Epidermal melanocyte (primary cell): ENCODE data around the gene ITGB7.

ENCODE experiments used
- DNase-seq: peaks from one replicate; pipeline ENCODE4 v3.0.0; 2011; ENCODE audit warnings: low spot score; ENCODE audit not compliant: insufficient read length

Gene ITGB7

DNA sequence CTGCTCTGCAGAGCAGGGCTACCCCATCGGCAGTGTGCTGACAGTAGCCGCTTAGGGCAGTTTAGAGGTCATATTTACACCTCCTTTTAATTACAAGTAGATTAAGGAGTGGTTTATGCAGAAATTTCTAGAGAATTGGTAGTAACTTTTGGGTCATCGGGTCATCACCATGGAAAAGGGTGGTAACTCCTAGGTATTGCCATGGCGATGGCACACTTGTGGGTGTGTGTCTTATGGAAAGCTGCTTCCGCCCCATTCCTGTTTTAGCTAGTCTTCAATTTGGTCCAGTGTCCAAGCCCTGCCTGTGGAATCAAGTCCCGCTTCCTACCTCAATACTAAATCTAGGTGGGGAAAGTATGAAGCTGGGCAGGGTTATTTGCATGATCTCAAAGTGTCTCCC is 56.0 kb downstream of the ITGB7 start:
- DNase-seq = no peak

DNA sequence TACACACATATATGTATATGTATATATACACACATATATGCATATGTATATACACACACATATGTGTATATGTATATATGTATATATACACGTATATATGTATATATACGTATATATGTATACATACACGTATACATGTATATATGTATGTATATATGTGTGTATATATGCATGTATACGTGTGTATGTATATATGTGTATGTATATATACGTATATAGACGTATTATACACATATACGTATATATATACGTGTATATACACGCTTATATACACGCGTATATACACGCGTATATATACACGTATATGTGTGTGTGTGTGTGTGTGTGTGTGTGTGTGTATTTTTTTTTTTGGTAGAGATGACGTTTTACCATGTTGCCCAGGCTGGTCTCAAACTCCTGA is 59.4 kb downstream of the ITGB7 start:
- DNase-seq = no peak

DNA sequence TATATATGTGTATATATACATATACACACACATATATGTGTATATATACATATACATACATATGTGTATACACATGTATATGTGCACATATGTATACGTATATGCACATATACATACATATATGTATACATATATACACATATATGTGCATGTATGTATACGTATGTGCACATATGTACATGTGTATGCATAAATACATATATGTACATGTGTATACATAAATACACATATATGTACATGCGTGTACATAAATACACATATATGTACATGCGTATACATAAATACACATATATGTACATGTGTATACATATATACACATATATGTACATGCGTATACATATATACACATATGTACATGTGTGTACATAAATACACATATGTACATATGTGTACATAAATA is 59.9 kb downstream of the ITGB7 start:
- no peak for DNase-seq

DNA sequence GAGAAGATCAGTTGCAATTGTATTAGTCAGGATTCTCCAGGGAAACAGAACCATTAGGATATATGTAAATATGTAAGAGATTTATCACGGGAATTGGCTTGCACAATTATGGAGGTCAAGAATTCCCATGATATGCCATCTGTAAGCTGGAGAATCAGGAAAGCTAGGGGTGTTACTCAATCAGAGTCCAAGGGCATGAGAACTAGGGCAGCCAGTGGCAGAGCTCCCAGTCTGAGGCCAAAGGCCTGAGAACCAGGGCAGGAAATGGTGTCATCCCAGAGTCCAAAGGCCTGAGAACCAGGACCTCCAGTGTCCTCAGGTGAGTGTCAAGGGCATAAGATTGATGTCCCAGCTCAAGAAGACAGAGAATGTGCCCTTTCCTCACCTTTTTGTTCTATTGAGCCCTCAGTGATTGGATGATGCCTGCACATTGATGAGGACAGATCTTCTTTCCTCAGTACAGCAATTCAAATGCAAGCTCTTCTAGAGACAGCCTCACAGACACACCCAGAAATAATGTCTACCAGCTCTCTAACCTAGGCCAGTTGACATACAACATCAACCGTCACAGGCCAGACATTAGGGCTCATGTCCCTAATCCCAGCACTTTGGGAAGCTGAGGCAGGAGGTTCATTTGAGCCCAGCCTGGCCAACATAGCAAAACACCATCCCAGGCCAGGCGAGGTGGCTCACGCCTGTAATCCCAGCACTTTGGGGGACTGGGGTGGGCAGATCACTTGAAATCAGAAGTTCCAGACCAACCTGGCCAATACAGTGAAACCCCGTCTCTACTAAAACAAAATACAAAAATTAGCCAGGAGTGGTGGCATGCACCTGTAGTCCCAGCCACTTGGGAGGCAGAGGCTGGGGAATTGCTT is 61.4 kb downstream of the ITGB7 start:
- no peak for DNase-seq

DNA sequence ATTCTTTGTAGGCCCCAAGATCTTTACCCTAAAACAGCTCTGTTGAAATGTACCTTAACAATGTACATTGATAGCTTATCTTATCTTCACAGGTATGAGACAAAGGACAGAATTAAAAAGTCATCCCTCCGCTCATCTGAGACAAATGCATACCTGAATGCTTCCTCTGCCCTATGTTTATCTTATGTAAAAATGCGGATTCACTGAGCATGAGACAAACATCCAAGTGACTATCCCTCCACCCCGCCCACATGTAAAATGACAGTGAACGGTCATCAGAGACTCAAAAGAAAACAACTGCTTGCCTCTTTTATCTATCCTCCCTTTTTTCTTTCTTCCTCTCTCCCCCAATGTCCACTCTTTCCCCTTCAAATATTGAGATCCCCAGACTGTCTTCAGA is 63.7 kb downstream of the ITGB7 start:
- no peak for DNase-seq
